Measurements from ENCODE around the gene OPRL1. TPM values are rescaled to one million over a fixed set of nuclear protein-coding genes. Genes with fewer than 3 reads are reported as not detected.

The OPRL1 gene
- total RNA-seq, 1 experiment from 2014 or later = 1.5 TPM

GRCh38 chr20:64038565-64039292 lies 41.2 kb upstream of the OPRL1 start:
- BruUV-seq (replicated peaks) = no TSS peak
- H2AFZ ChIP-seq = peak overlapping the region; percentile 97
- H3K9me2 ChIP-seq (ENCODE audit: insufficient read depth) = no peaks in the 10 kb centered on the region
- H3K9me3 ChIP-seq (ENCODE audit: insufficient read depth, low read depth) = no peaks in the 10 kb centered on the region
- no peaks in the 10 kb centered on the region for H3K36me3 ChIP-seq (ENCODE audit: low read depth)
- peak; percentile 69 to 87 for DNase-seq
- H3K27me3 ChIP-seq (ENCODE audit: insufficient read depth, low read depth) = peaks cover 20% of the 10 kb centered on the region; the same call in 1 of the 2 replicates
- intact Hi-C loops (cut with micrococcal nuclease; ENCODE audit: unreplicated experiment) = loop anchor here (1.0 to 2.0 kb wide), 3 partner anchors 16 to 82 kb away; partner anchors contain the start of gene TCEA2
- H4K20me1 ChIP-seq (ENCODE audit: insufficient read depth) = 0 out of 2 replicates have a peak, but pooled peaks cover 4% of the 10 kb centered on the region
- peaks cover 13% of the 10 kb centered on the region; the same call in 1 of the 2 replicates for H3K4me1 ChIP-seq (replicated peaks; ENCODE audit: insufficient read depth)
- ChIA-PET CTCF (interaction anchor here (0.7 to 1.6 kb wide), 9 partner anchors 16 to 501 kb away, joined by 3 to 8 read pairs (median 5); no protein-coding TSS in a partner anchor), POLR2A (ENCODE audit: unreplicated experiment) (interaction anchor here (0.6 to 1.4 kb wide), 5 partner anchors 27 to 471 kb away, joined by 5 to 6 read pairs (median 5); partner anchors contain the start of genes ARFRP1, PRPF6 and ZGPAT)
- TF ChIP-seq CTCF (conservative IDR thresholded peaks at IDR 0.05) (peak; percentile 86), EZH2 (IDR thresholded peaks at IDR 0.05; ENCODE audit: low read depth) (no peak)
- peak overlapping the region; percentile 96 for H3K4me3 ChIP-seq
- H3K79me2 ChIP-seq (ENCODE audit: low read depth) = no peaks in the 10 kb centered on the region
- peak overlapping the region; percentile 97 for H3K4me2 ChIP-seq
- peaks cover 30% of the 10 kb centered on the region for H3F3A ChIP-seq (ENCODE audit: insufficient read depth, low read depth)
- H3K27ac ChIP-seq = no peak overlapping the region

- Histone ChIP-seq H3K9me3 (ENCODE audit: insufficient read depth, low read depth) (no peaks in the 10 kb centered on the region), H2AFZ (peak overlapping the region; percentile 97), H4K20me1 (ENCODE audit: insufficient read depth) (0 out of 2 replicates have a peak, but pooled peaks cover 4% of the 10 kb centered on the region), H3K27ac (no peak overlapping the region), H3K79me2 (ENCODE audit: low read depth) (no peaks in the 10 kb centered on the region), H3K36me3 (ENCODE audit: low read depth) (no peaks in the 10 kb centered on the region), H3K4me3 (peak overlapping the region; percentile 96), H3F3A (ENCODE audit: insufficient read depth, low read depth) (peaks cover 33% of the 10 kb centered on the region), H3K9me2 (ENCODE audit: insufficient read depth) (no peaks in the 10 kb centered on the region), H3K4me2 (peak overlapping the region; percentile 97), H3K27me3 (ENCODE audit: insufficient read depth, low read depth) (peaks cover 20% of the 10 kb centered on the region; the same call in 1 of the 2 replicates), H3K4me1 (replicated peaks; ENCODE audit: insufficient read depth) (peaks cover 17% of the 10 kb centered on the region)
- ChIA-PET POLR2A (ENCODE audit: unreplicated experiment) (interaction anchor here (0.6 to 1.4 kb wide), 2 partner anchors 59 to 501 kb away, joined by 3 to 6 read pairs; partner anchors contain the start of gene PRPF6), CTCF (interaction anchor here (1.1 to 1.6 kb wide), 6 partner anchors 15 to 501 kb away, joined by 4 to 7 read pairs (median 6); no protein-coding TSS in a partner anchor)
- DNase-seq = no peak
- TSS peak; percentile 45 for BruUV-seq (replicated peaks)
- TF ChIP-seq EZH2 (IDR thresholded peaks at IDR 0.05; ENCODE audit: low read depth) (no peak), CTCF (conservative IDR thresholded peaks at IDR 0.05) (peak; percentile 20; the same call in 1 of the 2 replicates)
- intact Hi-C loops (cut with micrococcal nuclease; ENCODE audit: unreplicated experiment) = loop anchor here (1.0 to 2.0 kb wide), 3 partner anchors 15 to 81 kb away; partner anchors contain the start of gene TCEA2
These were observed 40.4 kb upstream of the OPRL1 start for GRCh38 chr20:64039293-64040160.

Data from PC-9 (cell line).